ENCODE results near the gene DAB2IP. TPM values are rescaled to one million over a fixed set of nuclear protein-coding genes. Genes with fewer than 3 reads are reported as not detected.

DAB2IP gene
- total RNA-seq, 8 experiments from 2014 or later = 8.0 to 27.7 (median 19.6) TPM

DNA sequence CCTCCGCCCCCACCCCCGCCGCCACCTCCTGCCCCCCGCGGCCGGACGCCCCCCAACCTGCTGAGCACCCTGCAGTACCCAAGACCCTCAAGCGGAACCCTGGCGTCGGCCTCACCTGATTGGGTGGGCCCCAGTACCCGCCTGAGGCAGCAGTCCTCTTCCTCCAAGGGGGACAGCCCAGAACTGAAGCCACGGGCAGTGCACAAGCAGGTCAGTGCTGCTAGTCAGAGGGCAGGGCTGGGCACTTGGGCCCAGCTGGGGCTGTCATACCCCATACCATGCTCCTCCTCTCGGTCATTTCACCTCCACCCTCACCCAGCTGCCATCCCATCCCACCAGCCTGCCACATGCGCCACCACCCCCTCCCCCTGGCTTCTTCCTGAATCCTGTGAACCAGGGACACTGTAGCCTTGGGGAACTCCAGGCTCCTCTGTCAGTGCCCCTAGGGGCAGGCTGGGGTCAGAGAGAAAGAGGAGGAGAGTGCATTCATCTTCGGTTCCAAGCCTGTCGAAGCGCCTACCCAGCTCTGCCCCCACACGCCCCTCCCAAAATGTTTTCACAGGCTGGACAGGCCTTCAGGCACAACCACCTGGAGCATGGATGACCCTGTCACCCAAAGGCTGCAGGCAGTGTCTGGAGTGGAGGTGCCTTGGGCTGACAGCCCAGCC is 122.0 kb downstream of the DAB2IP start:
- Histone ChIP-seq H3K27ac (no peak overlapping the region), H3K4me3 (no peak overlapping the region), H3K4me1 (replicated peaks in 1 of 2) (no peaks in the 10 kb centered on the region)
- 100% methylated on average over 1 to 2 of the region's 18 CpGs; no CpG with 5 or more reads in 8 of the 10 experiments for WGBS, 10 experiments
- no peak for ATAC-seq (replicated peaks in 6 of 8)
- in situ Hi-C loops (cut with MboI; ENCODE audit: low pct_unique_long_range_greater_than_20kb in 2 of 9, low sequenced_read_pairs in 9 of 9, unreplicated experiment in 9 of 9) = no loop called here

DNA sequence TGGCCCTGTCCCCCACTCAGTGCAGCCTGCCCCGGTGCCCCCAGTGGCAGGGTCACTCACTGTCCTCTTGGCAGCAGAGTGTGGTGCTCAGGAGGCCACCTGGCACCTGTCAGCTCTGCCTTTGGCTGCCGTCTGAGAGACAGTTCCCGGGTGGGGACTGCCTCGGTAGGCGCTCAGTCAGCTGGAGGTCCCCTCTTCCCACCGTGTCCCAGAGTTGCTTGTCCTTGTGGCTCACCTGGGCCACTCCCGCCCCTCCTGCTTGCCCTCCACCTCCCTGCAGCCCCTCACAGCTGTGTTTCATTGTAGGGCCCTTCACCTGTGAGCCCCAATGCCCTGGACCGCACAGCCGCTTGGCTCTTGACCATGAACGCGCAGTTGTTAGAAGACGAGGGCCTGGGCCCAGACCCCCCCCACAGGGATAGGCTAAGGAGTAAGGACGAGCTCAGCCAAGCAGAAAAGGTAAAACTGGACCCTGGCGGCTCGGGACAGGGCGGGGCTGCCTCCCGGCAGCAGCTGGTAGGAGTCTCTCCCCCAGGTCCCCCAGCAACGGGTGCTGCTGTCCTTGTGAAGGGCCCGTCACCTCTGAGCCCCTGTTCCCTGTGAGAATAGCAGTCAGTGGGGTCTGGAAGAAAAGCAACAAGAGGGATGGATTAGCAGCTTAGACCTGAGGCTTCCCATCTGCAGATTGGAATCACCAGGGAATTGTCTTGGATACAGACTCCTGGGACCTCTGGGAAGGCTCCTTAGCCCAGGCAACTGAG is 122.7 kb downstream of the DAB2IP start:
- Histone ChIP-seq H3K4me3 (no peak overlapping the region), H3K27ac (no peak overlapping the region), H3K4me1 (replicated peaks in 1 of 2) (no peaks in the 10 kb centered on the region)
- WGBS, 10 experiments = 60 to 100% (median 100%) methylated on average over 1 of the region's 19 CpGs; no CpG with 5 or more reads in 3 of the 10 experiments
- in situ Hi-C loops (cut with MboI; ENCODE audit: low pct_unique_long_range_greater_than_20kb in 2 of 9, low sequenced_read_pairs in 9 of 9, unreplicated experiment in 9 of 9) = no loop called here
- no peak for ATAC-seq (replicated peaks in 6 of 8)

DNA sequence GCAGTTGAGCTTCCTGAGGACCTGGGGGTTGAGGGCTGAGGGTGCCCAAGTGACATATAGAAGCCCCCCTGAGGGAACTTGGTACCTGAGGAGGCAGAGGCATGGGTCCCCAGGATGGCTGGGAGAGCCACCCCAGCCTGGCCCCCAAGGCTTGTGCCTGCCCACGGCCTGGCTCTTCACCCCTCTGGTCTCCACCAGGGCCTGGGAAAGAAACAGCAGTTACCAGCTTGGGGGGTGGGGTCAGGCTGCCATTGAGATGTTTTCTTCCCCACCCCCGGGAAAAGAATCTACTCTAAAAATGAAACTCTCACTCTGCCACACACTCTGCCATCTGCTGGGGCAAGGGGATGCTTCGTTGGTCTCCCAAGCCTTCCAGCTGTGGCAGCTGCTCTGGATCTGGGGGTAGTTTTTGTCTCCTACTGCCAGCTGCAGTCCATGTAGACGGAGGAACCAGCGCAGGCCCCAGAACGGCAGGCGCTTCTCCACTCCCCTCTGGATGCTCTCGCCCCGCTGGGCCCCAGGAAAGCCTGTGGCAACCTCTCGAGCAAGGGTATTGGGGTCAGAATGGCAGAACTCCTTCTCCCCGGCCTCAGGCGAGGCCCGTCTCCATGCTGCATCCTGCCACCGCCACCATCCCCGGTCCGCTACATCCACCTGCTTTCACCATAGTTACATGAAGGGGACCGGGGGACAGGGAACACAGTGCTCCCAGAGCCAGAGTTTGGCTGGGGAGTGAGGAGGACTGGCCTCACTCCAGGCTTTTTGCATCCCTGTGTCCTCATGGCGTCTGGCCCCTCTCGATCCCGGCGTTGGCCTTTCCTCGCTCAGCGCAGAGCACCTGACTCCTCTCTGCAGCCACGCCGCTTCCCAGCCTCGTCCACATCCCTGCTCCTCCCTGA is 123.5 kb downstream of the DAB2IP start:
- Histone ChIP-seq H3K4me1 (replicated peaks in 1 of 2) (peaks cover 0 to 4% of the 10 kb centered on the region in 2 donors), H3K27ac (no peak overlapping the region), H3K4me3 (no peak overlapping the region)
- in situ Hi-C loops (cut with MboI; ENCODE audit: low pct_unique_long_range_greater_than_20kb in 2 of 9, low sequenced_read_pairs in 9 of 9, unreplicated experiment in 9 of 9) = no loop called here
- no peak for ATAC-seq (replicated peaks in 6 of 8)
- WGBS, 10 experiments = 60 to 100% (median 95%) methylated on average over 1 to 8 of the region's 26 CpGs; no CpG with 5 or more reads in 3 of the 10 experiments

DNA sequence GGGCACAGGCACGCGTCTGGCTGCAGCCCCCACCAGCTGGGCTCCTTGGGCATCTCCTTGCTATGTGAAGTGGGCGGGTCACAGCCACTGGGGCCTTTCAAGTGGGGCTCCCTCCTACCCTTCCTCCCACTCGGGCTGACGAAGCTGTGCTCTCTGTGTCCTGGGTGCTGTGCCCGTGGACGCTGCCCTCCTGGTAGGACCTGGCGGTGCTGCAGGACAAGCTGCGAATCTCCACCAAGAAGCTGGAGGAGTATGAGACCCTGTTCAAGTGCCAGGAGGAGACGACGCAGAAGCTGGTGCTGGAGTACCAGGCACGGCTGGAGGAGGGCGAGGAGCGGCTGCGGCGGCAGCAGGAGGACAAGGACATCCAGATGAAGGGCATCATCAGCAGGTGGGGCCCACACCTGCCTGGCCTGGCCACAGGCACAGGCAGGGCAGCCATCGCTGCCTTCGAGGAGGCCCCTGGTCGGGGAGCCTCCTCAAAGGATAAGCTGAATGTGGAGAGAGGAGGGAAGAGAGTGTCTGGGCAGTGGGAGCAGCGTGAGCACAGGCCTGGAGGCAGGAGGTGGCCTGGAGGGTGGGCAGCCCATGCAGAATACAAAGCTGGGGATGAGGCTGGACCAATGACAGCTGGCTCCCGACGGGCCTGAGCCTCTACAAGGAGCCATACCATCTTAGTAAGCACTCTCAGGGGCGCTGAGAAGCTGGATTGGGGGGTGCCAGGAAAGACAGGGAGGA is 124.7 kb downstream of the DAB2IP start:
- ATAC-seq (replicated peaks in 6 of 8) = no peak
- peaks cover 0 to 5% of the 10 kb centered on the region in 2 donors for H3K4me1 ChIP-seq (replicated peaks in 1 of 2)
- in situ Hi-C loops (cut with MboI; ENCODE audit: low pct_unique_long_range_greater_than_20kb in 2 of 9, low sequenced_read_pairs in 9 of 9, unreplicated experiment in 9 of 9) = no loop called here
- 60 to 100% (median 100%) methylated on average over 1 to 6 of the region's 23 CpGs; no CpG with 5 or more reads in 1 of the 10 experiments for WGBS, 10 experiments
- no peak overlapping the region for H3K27ac ChIP-seq
- no peak overlapping the region for H3K4me3 ChIP-seq

DNA sequence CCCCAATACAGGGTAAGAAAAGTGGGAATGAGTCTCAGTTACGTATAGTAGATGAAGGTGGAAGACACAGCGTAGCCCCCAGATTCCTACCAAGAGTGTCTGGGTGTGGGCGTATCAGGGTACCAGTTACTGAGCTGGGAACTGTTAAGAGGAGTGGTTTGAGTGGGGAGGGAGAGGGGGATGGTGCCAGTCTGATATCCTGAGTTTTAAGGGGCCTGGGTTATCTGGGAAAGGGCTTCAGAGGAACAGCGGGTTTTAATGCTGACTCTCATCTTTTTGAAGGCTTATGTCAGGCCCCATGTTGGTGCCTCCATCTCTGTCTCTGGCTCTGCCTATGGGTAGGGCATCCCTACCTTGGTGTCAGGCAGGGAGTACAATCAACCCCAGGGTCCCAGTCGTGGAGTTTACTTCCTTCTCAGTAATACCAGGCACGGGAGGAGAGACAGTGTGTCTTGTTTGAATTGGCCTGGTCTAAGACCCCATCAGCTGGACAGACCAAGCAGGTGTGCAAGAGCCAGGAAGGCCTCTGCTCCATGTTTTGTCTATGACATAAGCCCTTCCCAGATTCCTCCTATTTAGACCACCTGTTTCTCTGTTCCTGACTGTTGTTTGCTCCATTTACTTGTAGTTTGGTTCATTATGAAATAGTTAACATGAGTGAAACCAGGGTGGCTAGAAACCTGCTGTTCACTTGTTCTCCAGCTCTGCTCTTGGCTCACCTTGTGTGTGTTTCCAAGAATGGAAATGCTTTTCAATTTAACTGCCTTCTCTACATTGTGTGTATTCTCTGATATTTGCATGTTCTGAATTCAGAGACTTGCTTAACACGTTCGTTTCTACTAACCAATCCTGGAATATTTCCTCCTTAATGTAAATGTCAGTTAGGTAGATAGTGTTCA is 125.6 kb downstream of the DAB2IP start:
- H3K27ac ChIP-seq = no peak overlapping the region
- in situ Hi-C loops (cut with MboI; ENCODE audit: low pct_unique_long_range_greater_than_20kb in 2 of 9, low sequenced_read_pairs in 9 of 9, unreplicated experiment in 9 of 9) = no loop called here

DNA sequence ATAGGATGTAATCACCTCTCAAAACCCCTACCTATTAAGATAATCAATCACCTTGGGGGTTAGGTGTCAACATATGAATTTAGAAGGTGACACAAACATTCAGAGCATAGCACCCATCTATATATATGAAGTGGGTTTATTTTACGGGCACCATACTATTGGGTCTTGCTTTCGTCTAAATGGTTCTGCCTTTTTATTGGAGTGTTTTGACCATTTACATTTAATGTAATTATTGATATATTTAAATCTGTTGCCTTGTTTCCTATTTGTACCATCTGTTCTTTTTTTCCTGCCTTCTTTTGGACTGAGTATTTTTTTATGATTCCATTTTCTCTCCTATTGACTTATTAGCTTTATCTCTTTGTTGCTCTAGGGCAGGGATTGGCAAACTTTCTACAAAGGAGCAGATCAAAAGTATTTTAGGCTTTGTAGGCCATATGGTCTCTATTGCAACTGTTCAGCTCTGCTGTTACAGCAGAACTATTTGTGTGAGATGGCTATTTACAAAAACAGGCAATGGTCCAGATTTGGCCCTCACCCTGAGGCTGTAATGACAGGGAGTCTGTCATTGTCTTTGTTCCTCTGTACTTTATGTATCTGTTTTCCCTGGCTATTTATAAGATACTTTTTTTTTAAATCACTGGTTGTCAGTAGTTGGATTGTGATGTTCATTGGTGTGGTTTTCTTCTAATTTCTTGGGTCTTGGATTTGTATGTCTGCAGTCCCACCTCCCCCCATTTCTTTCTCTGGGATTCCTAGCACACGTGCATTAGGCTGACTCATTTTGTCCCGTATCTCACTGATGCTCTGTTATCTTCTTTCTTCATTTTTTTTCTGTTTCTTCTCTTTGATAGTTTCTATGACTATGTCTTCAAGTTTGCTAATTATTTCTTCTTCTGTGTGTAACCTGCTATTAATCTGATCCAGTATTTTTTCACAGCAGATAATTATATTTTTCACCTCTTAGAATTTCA is 127.1 kb downstream of the DAB2IP start:
- H3K4me3 ChIP-seq = no peak overlapping the region
- peaks cover 10 to 19% of the 10 kb centered on the region in 2 donors for H3K4me1 ChIP-seq (replicated peaks in 1 of 2)
- H3K27ac ChIP-seq = no peak overlapping the region
- peak in 2 of 8 experiments; percentile 67 to 70 for ATAC-seq (replicated peaks in 6 of 8)
- in situ Hi-C loops (cut with MboI; ENCODE audit: low pct_unique_long_range_greater_than_20kb in 2 of 9, low sequenced_read_pairs in 9 of 9, unreplicated experiment in 9 of 9) = no loop called here
- WGBS, 10 experiments = 61 to 94% (median 81%) methylated on average over 1 to 4 of the region's 4 CpGs

More for the DNA sequence above, 125.6 kb downstream of the DAB2IP start:
- 54 to 100% (median 93%) methylated on average over 1 to 6 of the region's 8 CpGs for WGBS, 10 experiments
- no peak for ATAC-seq (replicated peaks in 6 of 8)
- Histone ChIP-seq H3K4me1 (replicated peaks in 1 of 2) (peaks cover 0 to 5% of the 10 kb centered on the region in 2 donors), H3K4me3 (no peak overlapping the region)

DNA sequence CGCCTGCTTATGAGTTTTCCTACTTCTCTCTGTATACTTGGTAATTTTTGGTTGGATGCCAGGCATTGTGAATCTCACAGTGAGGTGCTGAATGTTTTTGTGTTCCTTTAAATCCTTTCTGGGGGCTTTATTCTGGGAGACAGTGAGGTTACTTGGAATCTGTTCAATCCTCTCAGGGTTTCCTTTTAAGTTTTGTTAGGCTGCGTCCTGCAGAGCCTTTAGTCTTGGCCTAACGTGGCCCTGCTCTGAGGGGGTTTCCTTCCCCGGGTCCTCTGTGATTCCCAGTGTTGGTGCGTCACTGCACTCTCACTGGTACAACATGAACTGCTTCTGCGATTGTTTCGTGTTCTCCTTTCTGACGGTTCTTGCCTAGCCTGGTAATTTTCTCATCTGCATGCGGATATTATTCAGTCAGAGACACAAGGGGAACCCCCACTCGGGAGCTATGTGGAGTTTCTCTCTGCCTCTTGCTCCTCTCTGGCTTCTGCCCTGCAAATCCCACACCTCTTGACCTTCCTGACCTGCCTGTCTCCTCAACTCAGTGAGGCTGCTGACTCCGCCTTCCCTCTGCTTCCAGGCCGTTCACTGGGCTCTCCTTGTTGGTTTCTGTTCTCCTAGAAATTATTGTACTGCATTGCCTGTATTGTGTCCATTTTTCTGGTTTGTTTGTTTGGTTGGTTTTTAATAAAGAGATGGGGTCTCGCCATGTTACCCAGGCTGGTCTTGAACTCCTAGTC is 128.1 kb downstream of the DAB2IP start:
- no peak overlapping the region for H3K27ac ChIP-seq
- peaks cover 20 to 29% of the 10 kb centered on the region in 2 donors for H3K4me1 ChIP-seq (replicated peaks in 1 of 2)
- ATAC-seq (replicated peaks in 6 of 8) = no peak
- H3K4me3 ChIP-seq = no peak overlapping the region
- WGBS, 10 experiments = 69 to 100% (median 86%) methylated on average over 1 to 12 of the region's 13 CpGs; no CpG with 5 or more reads in 1 of the 10 experiments
- in situ Hi-C loops (cut with MboI; ENCODE audit: low pct_unique_long_range_greater_than_20kb in 2 of 9, low sequenced_read_pairs in 9 of 9, unreplicated experiment in 9 of 9) = no loop called here

DNA sequence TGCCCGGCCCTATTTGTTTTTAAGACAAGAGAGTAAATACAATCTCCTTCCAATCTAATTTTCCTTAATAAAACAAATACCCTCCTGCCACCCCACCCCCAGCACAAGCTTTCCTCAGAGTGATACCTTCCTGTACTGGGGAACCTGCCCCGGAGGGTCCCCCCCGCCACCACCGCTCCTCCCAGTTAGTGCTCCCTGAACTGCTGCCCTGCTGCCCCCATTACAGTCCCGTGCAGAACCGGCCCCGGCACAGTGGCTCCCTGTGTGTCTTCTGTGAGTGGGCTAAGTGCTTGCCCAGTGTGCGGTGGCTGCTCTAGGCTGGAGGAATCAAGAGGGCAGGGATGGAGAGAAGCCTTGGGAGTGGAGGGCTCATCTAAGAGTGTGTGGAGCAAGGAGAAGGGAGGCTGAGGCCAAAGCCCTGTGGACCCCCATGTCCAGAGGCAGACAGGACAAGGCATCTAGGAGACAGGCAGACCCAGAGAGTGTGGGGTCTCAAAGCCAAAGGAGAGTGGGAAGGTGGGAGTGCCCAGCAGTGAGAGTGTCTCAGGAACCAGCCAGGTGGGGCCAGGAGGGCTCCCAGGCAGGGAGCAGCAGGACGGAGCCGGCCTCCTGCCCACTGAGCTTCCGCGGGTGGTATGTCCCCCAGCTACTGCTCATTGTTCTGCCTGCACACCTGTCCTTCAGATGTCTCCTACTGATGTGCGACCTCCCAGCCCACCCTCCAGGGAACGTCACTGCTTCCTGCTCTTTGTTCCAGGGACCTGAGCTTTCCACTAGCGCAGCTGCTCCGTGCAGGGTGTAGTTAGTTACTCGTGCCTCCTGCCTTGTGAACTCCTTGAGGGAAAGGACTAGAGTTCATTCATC is 129.0 kb downstream of the DAB2IP start:
- 75 to 100% (median 100%) methylated on average over 1 to 9 of the region's 17 CpGs; no CpG with 5 or more reads in 1 of the 10 experiments for WGBS, 10 experiments
- H3K27ac ChIP-seq = no peak overlapping the region
- in situ Hi-C loops (cut with MboI; ENCODE audit: low pct_unique_long_range_greater_than_20kb in 2 of 9, low sequenced_read_pairs in 9 of 9, unreplicated experiment in 9 of 9) = no loop called here
- no peak for ATAC-seq (replicated peaks in 6 of 8)
- H3K4me3 ChIP-seq = no peak overlapping the region
- peaks cover 28 to 38% of the 10 kb centered on the region in 2 donors for H3K4me1 ChIP-seq (replicated peaks in 1 of 2)

DNA sequence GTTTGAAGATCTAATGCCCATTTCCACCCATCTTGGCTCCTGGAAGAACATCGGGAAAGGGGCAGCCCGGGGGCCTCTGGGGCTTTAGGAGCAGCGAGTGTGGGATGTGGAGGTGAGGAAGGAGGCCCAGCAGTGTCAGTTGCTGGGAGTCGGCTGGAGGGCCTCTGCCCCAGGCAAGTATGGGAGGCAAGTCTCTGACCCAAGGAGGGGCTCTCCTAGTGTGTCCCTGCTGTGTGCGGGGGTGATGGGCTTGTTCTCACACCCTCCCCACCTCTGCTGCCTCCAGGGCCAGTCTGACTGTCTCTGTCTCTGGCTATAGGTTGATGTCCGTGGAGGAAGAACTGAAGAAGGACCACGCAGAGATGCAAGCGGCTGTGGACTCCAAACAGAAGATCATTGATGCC is 129.7 kb downstream of the DAB2IP start:
- Histone ChIP-seq H3K4me1 (replicated peaks in 1 of 2) (peaks cover 32 to 41% of the 10 kb centered on the region in 2 donors), H3K27ac (no peak overlapping the region), H3K4me3 (no peak overlapping the region)
- in situ Hi-C loops (cut with MboI; ENCODE audit: low pct_unique_long_range_greater_than_20kb in 2 of 9, low sequenced_read_pairs in 9 of 9, unreplicated experiment in 9 of 9) = no loop called here
- ATAC-seq (replicated peaks in 6 of 8) = no peak
- WGBS, 10 experiments = 85 to 100% (median 100%) methylated on average over 1 to 2 of the region's 8 CpGs; no CpG with 5 or more reads in 7 of the 10 experiments

All from motor neuron (in vitro differentiated cells).